Measurements from ENCODE around the gene SHISA2.

DNA sequence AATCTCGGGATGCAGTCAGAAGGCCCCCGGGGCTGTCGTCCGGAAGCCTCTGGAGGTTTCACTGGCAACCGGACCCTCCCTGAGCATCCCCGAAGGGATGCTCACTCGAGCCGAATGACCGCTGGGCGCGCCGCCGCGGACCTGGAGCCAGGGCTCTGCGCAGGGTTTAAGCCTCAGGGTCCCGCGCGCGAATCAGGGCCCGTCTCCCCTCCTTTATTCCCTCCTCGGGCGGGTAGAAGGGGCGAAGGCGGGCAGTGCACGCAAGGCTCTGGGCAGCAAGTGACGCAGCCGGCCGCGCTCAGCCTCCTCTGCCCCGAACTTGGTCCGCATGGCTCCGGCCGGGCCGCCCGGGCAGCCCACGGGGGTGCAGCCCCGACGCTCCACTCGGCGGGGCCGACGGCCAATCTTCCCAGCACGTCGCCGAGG lies 572 bp downstream of the SHISA2 start:
- TF ChIP-seq EGR1 (IDR thresholded peaks at IDR 0.05) (no peak), EP300 (IDR thresholded peaks at IDR 0.05; ENCODE audit: borderline replicate concordance) (no peak), ZBTB7A (IDR thresholded peaks at IDR 0.05; ENCODE audit: low read depth) (no peak), CREB1 (IDR thresholded peaks at IDR 0.05; ENCODE audit: low read depth) (no peak), CEBPB (IDR thresholded peaks at IDR 0.05) (no peak)
